Activated T-cell treated with anti-CD3 and anti-CD28 coated beads for 4 hours (primary cell): ENCODE results near the gene DHX16.

Source experiments
- DNase-seq: peaks from one replicate; pipeline ENCODE4 v3.0.0-alpha.2; 2020

Gene DHX16

DNA sequence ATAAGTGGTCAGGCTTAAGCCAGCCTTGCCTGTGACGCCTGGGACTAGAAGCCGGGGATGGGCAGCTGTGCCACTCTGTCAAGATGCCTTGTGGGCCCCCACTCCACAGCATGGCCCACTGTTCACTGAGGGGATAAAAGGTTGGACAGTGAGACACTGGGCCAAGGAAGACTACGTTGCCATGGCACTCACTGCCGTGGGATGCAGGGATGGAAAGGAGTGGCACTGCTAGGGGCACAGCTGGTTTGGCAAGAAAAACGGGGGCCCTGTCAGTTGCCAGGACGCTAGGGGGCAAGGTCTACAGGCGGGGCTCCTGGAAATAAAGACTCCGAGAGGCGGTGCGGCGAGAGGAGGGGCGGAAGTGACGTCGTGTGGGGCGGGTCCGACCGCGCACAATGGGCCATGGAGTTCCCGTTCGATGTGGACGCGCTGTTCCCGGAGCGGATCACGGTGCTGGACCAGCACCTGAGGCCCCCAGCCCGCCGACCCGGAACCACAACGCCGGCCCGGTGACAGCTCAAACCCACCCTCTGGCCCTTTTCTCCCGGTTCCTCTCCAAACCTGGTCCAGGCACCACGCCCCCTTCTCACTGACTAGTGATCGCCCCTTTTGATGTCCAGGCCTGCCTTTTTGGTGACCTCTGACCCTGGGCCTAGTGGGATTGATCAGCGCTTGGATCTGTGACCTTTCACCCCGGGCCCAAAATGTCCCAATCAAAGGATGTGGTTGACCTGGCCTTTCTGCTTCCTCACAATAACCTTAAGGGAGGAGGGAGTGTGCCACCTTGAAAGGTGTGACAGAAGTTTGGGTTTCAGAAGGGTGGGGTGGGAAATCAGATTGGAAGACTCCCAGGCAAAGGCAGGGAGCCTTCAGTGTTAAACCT lies 46.1 kb downstream of the DHX16 start, which contains the start of gene ATAT1:
ATAT1 (plus strand) TSS at position 391 of the 883 bp plus-strand sequence.
- peak; percentile 87 for DNase-seq

DNA sequence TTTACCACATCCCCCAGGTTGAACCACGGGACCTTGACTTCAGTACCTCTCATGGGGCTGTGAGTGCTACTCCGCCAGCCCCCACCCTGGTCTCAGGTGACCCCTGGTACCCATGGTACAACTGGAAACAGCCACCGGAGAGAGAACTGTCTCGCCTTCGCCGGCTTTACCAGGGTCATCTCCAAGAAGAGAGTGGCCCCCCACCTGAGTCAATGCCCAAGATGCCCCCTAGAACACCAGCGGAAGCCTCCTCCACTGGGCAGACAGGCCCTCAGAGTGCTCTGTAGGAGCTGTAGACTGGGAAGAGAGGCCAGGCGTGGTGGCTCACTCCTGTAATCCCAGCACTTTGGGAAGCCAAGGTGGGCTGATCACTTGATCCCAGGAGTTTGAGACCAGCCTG lies 47.3 kb downstream of the DHX16 start:
- DNase-seq: no peak

DNA sequence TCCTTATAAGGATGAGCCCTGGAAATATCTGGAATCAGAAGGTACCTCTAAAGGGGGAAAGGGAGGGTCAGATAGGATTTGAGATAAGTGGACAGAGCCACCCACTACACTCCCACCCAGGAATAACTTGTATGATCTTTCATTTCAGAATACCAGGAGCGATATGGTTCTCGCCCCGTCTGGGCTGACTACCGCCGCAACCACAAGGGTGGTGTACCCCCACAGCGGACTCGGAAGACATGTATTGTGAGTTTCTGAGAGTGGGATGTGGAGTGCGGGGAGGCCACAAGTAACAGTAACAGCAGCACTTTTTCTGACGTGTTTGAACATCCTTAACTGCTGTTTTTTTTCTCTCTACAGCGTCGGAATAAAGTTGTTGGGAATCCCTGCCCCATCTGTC lies 53.2 kb downstream of the DHX16 start:
- DNase-seq: no peak

DNA sequence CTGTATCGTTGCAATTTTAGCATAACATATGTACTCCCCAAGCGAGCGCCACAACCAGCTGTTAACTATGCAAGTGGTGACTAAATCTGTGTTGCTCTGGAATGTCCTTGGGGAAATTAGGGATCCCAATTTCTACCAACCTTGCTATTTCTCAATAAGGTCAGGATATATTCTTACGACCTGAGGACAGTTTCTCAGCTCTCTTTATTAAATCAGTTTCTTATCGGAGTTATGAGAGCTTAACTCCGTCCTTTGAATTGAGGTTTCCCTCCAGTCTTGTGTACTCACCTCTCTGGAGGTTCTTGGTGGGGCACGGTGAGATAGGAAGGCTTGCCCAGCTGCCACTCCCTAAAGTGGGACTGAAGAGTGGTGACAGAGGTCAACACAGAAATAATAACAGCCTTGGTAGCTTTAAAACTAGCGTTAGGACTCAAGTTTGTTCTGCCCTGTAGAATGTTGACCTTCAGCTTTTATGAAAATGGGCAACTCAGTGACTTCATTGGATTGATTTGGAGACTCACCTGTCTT lies 54.5 kb downstream of the DHX16 start:
- no peak for DNase-seq

DNA sequence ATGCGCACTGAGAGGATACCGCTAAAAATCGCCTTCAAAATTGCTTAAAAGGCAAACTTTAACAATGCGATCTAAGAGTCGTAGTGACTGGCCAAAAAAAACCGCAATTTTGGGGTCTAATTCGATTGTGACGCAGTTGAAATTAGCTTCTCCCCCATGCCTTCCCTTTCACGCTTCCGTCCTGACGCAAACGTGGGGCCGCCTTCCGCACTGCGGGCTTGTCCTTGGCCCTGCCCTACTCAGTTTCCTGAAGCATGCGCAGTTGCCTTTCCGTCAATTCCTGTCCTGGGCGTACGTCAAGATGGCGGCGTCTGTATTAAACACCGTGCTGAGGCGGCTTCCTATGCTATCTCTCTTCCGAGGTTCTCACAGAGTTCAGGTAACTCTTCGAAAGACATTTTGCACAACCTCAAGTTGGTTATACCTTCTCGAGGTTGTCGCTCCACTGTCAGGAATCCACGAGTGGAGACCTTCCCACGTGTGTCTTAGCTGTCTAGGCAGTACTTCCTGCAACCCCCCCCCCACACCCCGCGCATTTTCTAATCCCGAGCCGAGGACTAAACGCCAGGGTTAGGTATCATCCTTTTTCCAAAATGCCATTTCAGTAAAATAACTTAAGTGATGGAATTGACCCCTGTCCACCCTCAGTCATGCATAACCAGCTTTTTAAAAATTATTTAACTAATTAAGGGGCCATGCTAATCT lies 55.1 kb downstream of the DHX16 start, which contains the start of gene MRPS18B:
MRPS18B (plus strand) TSS at position 276 of the 705 bp plus-strand sequence; CDS start at position 302, 26 bp downstream.
- peak; percentile 95 for DNase-seq

DNA sequence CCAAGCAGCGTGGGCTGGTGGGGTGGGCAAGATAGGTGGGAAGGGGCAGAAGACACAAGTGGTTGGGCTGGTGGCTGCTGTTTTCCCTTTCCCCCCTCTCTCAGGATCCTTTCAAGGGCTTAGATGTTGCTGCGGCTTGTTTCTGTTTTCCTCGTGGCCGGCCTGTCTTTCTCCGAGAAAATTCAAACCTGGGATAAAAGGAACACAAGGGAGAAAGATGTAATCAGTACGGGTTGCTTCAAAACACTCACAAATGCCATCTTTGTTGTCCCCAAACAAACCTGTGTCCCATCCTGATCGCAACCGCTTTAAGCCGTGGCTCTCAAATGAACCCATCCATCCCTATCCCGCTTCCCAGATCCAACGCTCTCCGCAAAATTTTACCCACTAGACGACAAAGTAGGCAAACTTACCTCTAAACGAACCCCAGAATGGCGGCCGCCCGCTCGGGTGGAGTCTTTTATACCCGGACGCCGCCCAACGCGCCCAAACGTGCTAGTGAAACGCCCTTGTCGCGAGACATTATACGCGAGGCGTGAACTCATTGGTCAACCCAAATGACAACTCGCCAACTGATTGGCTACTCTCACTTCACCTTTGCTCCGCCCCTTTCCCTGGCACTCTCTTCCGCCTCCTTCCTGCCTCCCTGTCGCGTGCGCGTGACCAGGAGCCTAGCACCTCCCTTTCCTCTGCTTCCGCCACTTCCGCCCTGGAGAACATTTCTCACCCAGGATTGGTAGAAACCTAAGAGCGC lies 55.8 kb downstream of the DHX16 start, which contains the start of gene PPP1R10:
PPP1R10 (minus strand) TSS at position 433 of the 754 bp plus-strand sequence. CDS start 7,299 bp downstream, outside the sequence.
- DNase-seq: peak; percentile 97

DNA sequence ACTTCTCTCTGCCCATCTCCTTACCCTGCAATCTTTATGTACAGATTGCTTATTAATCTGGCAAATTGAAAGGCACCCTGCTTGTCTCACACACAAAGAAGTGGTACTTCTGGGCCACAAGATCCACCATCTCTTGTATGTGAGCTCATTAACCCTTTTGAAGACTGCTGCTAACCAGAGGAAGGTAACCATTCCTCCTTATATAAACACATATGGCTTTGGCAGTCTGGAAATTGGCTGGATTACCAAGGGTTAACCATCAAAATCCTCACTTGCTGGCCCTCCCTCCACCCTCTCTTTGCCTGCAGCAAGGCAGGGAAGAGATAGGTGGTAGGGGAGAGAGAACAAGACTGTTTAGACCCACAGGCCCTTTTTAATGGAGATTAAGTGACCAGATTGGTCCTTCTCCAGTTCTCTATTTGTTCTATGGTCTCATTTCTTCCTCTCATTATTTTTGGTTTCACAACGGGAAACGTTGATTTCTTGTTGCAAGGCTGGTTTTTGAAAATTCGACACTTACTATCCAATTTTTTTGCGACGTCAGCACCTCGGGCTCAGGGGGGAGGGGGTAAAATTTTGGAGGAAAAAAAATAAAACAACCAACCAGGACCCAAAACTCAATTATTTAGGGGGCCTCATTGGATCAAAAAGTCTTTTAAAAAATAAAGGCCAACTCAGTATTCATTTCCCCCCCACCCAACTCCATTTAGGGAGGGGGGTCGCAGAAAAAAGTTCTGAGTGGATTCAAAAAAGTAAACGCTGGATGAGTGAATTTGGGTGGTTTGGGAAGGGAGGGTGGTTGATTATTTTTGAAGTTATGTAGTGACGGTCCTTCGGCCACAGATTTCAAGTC lies 56.6 kb downstream of the DHX16 start:
- DNase-seq: no peak

DNA sequence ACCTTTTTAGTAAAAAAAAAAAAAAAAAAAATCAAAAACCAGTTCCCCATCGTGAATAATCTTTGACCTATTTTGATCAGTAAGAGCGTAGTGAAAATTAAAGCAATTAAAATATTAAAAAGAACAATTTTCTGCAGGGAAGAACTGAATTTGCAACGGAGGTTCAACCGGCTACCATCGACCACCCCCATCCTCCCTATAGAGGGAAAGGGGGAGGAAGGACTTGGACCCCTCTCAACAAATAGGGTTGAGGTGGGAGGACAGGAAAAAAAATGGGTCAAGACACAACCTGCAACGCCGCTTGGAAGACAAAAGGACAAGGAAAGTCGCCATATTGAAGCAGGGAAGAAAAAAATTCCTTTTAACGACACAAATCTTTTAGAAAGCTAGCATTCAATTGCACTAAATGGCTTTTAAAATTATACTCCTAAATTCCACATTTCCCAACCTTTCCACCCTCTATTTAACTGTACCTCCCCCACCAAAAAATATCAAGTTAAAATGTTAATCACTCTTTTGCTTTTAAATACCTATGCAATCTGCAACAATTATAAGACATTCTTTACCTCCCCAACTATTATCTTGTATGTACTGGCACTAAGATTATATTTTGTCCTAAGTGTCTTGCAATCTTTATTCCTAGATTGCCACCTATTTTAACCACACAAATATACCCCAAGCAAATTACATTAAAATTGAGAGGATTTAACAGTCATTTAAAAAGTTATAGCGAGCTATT lies 57.4 kb downstream of the DHX16 start:
- DNase-seq: no peak

DNA sequence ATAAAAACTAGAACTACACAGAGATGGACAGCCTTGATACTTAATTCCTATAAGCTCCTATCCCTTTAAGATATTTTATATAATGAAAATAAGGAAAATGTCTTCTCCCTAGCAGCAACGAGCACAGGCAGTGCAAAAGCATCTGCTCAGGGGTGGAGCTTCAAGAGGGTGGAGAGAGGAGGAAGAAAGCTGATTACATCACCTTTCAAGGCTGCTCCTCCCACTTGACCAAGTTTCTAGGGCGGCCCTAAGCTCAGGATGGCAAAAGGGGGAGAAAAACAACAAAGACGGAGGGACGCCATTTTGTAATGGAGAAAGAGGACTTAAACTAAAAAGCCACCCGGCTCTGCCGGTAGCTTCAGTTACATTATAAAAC lies 58.0 kb downstream of the DHX16 start:
- DNase-seq: peak; percentile 78

DNA sequence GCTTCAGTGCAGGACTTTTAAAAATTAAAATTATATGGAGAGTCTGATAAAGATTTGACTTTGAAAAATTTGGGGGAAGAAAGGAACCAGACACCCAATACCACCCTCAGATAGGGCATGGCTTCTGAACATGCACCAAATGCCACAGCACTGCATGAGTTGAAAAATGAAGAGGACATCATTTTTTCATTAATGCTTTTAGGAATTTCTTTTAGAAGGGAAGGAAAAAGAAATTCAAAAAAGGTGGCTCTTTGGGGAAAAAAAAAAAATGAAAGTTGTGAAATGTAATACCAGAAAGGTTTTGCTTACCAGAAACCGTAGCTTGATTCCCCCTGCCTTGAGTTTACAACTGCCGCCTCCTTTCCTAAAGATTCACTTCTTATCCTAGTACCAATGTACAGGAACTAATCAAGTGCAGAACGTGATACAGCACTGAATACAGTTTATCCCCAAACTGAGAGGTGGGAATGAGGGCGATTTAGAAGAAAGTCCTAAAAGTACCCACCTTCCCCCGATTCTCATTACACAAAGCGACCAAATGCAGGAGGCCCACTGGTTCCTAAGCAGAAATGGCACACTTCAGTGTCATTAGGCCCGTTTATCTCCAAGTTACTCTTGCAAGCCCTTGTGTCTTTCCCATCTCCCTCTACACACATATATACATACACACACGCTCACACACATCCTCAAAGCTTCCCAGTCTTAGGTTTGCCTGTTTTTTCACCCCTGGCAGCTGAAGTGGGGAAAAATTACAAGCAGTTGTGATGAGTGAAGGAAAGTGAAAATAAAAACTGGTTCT lies 58.6 kb downstream of the DHX16 start:
- DNase-seq: no peak

DNA sequence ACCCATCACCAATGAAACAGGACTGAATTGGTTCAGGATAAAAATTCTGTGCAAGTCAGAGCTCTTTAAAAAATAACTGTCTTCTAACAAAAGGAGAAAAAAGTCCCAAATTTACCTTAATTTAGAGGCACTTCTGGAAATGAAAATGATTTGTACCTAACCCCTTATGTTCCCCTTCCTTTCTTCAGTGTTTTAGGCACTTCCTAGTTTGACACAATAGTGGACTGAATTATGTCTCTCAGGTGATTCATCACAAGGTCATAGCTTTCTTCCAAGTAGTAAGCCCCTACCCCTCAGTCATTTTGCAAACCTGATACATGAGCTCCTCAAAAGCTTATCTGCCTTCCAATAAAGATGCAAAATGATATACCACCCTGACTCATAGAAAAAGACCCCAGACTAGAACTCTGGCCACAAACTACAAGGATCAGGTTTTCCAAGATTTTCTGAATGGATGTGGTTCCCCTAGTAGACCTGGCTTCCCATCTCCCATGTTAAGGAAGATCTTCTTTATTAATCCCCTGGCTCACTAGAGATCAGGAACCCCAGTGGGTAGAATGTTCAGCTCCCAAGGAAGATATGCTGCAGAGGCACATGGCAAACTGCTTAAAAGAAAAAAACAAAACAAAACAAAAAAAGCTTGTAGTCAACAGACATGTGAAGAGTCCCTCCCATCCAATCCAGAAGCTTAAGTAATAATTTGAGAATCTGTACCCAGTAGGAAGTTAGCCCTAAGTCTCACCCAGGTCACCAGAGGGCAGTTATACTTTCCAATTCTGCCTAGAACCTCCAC lies 59.4 kb downstream of the DHX16 start:
- no peak for DNase-seq

DNA sequence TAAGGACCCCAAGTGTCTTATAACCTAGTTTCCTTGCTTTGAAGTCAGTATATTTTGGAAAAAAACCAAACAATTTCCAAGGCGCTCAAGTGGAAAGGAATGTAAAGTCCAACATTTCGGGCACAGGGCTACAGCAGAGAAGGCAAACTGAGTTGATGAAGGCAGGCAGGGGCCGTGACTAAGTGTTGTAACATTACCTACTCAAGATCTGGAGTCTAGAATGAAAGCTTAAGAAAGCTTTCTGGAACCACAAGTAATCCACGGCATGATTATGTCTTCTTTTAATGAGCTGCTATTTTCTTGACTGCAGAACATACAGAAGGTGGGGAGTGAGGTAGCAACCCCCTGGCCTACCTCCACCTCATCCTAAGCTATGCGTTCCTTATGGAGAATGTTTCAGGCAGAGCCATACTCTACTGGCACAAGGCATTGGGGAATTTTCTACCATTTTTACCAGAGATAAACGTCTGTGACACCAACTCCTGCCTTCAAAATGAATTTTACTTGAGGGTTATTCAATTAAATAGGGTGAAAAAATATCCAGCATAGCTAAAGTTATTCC lies 60.0 kb downstream of the DHX16 start:
- DNase-seq: no peak

DNA sequence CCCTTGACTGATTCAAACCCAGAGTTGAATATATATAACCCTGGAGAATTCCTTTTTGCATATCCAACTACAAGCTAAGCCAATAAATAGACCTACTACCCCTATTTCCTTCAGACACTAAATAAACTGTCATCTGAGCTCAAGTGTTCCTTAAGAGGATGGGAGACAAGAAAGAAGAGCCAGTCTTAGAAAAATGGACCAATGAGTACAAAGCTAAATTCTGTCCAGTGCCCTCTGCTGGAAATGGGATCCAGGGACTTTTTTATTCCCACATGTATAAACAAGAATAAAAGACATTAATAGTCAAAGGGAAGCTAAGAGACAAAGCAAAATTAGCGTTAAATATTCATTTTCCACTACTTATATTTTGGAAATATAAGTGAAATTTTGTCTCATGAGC lies 60.6 kb downstream of the DHX16 start:
- no peak for DNase-seq

DNA sequence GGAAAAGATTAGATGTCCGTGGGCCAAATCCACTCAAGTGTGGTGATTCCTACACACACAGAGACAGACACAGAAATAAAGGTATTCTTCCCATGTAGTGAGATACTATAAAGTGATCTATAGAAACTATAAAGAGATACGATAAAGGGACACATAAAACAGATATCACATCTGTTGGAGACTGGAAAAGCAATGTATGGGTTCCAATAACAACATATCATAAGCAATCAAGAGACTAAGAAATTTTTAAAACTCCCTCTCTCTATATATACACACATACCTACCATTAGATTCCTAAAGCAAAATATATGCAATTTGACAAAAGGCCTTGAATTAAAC lies 61.0 kb downstream of the DHX16 start:
- no peak for DNase-seq

DNA sequence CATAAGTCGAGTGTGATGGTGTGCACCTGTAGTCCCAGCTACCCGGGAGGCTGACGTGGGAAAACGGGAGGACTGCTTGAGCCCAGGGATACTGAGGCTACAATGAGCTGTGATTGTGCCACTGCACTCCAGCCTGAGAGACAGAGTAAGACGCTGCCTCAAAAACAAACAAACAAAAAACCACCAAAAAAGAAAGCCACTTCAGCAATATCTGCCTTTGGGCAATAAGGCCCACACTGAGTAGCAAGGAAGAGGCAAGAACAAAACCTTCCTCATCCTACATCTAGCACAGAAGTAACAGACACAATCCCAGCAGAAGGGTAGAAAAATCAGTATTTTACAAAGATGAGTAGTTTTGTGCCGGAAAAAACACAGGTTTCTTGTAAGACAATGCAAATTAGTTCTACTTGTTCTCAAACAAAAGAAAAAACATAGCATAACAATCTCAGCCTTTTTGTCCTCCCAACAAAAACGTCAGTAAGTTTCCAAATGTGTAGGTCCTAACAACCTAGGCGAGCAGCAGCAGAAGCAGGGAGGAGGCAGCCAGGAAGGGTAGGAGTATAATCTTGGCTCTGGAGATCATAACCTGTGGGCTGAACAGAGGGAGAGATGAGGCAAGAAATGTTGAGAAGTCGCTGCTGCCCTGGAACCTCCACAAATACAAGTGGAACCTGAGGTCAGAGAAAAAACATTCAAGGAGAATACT lies 61.5 kb downstream of the DHX16 start:
- DNase-seq: no peak

DNA sequence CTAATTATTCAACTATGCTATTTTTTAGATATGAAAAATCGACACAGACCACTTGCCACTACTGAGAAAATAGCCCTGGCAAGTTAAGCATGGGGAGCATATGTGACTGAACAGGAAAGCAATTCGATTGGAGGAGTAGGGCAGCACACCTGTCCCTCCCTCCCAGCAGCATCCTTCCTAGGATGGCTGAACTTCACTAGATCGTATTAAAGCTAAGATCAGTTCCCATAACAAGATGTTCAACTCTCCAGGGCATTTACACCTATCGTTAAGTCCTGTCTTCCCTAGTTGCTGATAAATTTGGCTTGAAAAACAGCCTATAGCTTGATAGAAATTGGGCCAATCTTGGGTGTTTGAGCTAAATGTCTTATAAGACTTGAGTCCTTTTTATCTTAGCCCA lies 62.7 kb downstream of the DHX16 start:
- no peak for DNase-seq

DNA sequence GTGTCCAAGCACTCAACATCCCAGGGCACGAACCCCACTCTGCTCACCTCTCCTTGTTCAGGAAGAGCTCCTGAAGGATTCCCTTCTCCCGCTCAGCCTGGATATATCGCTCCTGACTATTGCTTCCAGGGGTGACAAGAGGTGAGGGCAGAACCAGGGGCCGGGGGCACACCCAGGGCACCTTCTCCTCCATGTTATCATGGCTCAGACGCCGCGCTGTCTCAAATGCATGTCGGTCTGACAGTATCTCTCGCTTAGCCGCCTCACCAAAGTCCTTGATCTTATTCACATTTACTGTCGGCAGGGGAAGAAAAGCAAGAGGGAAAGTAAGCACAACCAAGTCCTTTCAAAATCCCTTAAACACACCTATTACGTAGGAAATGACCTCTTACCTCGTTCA lies 68.8 kb downstream of the DHX16 start:
- DNase-seq: no peak
